ENCODE results near the gene TIGAR. TPM values are rescaled to one million over a fixed set of nuclear protein-coding genes. Genes with fewer than 3 reads are reported as not detected.

The TIGAR gene
- total and polyA plus RNA-seq, 4 donors: 0.56 to 3.3 (median 2.0) TPM

- TF ChIP-seq CTCF (IDR thresholded peaks at IDR 0.05; ENCODE audit: low read depth, low read length, missing input control) (no peak), MAX (IDR thresholded peaks at IDR 0.05) (no peak), TAF1 (conservative IDR thresholded peaks at IDR 0.05) (no peak)
Measured at GRCh38 chr12:4275870-4276301, 45.1 kb upstream of the TIGAR start (continued).

- no peak overlapping the region for H3K27ac ChIP-seq (ENCODE audit: low read depth in 1 of 2, low read length in 2 of 2)
- H3K9ac ChIP-seq (ENCODE audit: low read depth in 1 of 2, low read length in 2 of 2): no peak overlapping the region
- H3K4me3 ChIP-seq (ENCODE audit: low read depth in 1 of 3, low read length in 3 of 3): no peak overlapping the region
- no peaks in the 10 kb centered on the region for H3K36me3 ChIP-seq (ENCODE audit: control insufficient read depth in 4 of 4, insufficient read depth in 3 of 4, low read depth in 1 of 4, low read length in 3 of 4)
- peaks cover 2 to 5% (median 3%) of the 10 kb centered on the region in 4 donors for H3K27me3 ChIP-seq (ENCODE audit: control insufficient read depth in 4 of 4, insufficient read depth in 4 of 4, low read length in 3 of 4)
- peak; percentile 75 for DNase-seq (ENCODE audit: low spot score)
- peaks cover 21 to 43% (median 29%) of the 10 kb centered on the region in 4 donors for H3K4me1 ChIP-seq (ENCODE audit: control insufficient read depth in 4 of 4, insufficient read depth in 4 of 4, low read length in 3 of 4)
- H3K9me3 ChIP-seq (ENCODE audit: control insufficient read depth in 4 of 4, low read length in 3 of 4): no peaks in the 10 kb centered on the region
- 6% methylated on average over 10 of the region's 10 CpGs for WGBS
- peak; percentile 86 for TF ChIP-seq CTCF (IDR thresholded peaks at IDR 0.05; ENCODE audit: low read depth, low read length, missing input control)
- TF ChIP-seq MAX (IDR thresholded peaks at IDR 0.05): no peak
- TF ChIP-seq HNF4G (IDR thresholded peaks at IDR 0.05): peak; percentile 74
- TF ChIP-seq JUND (IDR thresholded peaks at IDR 0.05): peak in 1 of 2 donors; percentile 22
- peak; percentile 93 to 96 for TF ChIP-seq RAD21 (IDR thresholded peaks at IDR 0.05)
- peak; percentile 68 to 83 for TF ChIP-seq HNF4A (conservative IDR thresholded peaks at IDR 0.05)
- no peak for TF ChIP-seq NR2F2 (IDR thresholded peaks at IDR 0.05)
Measured at GRCh38 chr12:4276524-4277204, 44.3 kb upstream of the TIGAR start.

DNA sequence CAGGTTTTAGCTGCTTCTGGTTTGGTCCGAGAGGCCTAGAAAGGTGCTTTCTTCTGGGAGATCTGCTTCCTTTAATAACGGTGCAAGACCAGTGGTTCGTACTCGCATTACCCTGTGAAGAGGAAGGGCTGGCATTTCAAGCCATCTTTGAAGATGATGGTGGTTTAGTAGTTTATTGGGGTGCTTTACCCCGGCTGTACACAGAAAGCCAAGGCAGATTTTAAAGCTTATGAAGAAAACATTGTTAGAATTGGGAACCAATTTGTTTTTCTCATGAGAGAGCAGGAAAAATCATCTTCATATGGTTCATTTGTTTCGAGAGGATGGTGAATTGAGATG lies 43.8 kb upstream of the TIGAR start:
- Histone ChIP-seq H3K9ac (ENCODE audit: low read depth in 1 of 2, low read length in 2 of 2) (no peak overlapping the region), H3K9me3 (ENCODE audit: control insufficient read depth in 4 of 4, low read length in 3 of 4) (no peaks in the 10 kb centered on the region), H3K36me3 (ENCODE audit: control insufficient read depth in 4 of 4, insufficient read depth in 3 of 4, low read depth in 1 of 4, low read length in 3 of 4) (no peaks in the 10 kb centered on the region), H3K27me3 (ENCODE audit: control insufficient read depth in 4 of 4, insufficient read depth in 4 of 4, low read length in 3 of 4) (peaks cover 2 to 5% (median 3%) of the 10 kb centered on the region in 4 donors), H3K27ac (ENCODE audit: low read depth in 1 of 2, low read length in 2 of 2) (no peak overlapping the region), H3K4me1 (ENCODE audit: control insufficient read depth in 4 of 4, insufficient read depth in 4 of 4, low read length in 3 of 4) (peaks cover 20 to 42% (median 27%) of the 10 kb centered on the region in 4 donors), H3K4me3 (ENCODE audit: low read depth in 1 of 3, low read length in 3 of 3) (no peak overlapping the region)
- DNase-seq (ENCODE audit: low spot score): no peak
- TF ChIP-seq JUND (IDR thresholded peaks at IDR 0.05) (no peak), TAF1 (conservative IDR thresholded peaks at IDR 0.05) (no peak), EGR1 (IDR thresholded peaks at IDR 0.05; ENCODE audit: low read depth in 2 of 2) (no peak), NR2F2 (IDR thresholded peaks at IDR 0.05) (no peak), RXRA (IDR thresholded peaks at IDR 0.05) (no peak), CTCF (IDR thresholded peaks at IDR 0.05; ENCODE audit: low read depth, low read length, missing input control) (no peak), GABPA (IDR thresholded peaks at IDR 0.05 in 1 of 2, conservative IDR thresholded peaks at IDR 0.05 in 1 of 2) (no peak), MAX (IDR thresholded peaks at IDR 0.05) (no peak)
- TF ChIP-seq, protein P1, sequence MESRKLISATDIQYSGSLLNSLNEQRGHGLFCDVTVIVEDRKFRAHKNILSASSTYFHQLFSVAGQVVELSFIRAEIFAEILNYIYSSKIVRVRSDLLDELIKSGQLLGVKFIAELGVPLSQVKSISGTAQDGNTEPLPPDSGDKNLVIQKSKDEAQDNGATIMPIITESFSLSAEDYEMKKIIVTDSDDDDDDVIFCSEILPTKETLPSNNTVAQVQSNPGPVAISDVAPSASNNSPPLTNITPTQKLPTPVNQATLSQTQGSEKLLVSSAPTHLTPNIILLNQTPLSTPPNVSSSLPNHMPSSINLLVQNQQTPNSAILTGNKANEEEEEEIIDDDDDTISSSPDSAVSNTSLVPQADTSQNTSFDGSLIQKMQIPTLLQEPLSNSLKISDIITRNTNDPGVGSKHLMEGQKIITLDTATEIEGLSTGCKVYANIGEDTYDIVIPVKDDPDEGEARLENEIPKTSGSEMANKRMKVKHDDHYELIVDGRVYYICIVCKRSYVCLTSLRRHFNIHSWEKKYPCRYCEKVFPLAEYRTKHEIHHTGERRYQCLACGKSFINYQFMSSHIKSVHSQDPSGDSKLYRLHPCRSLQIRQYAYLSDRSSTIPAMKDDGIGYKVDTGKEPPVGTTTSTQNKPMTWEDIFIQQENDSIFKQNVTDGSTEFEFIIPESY (IDR thresholded peaks at IDR 0.05): no peak
- TF ChIP-seq, protein P2, sequence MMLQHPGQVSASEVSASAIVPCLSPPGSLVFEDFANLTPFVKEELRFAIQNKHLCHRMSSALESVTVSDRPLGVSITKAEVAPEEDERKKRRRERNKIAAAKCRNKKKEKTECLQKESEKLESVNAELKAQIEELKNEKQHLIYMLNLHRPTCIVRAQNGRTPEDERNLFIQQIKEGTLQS (IDR thresholded peaks at IDR 0.05): no peak
- WGBS: 33% methylated on average over 6 of the region's 6 CpGs
